SK-MEL-5 (cell line): Measurements from ENCODE around the gene LRP5. TPM values are rescaled to one million over a fixed set of nuclear protein-coding genes. Genes with fewer than 3 reads are reported as not detected.

ENCODE experiments used
- DNase-seq: peaks from one replicate; pipeline ENCODE4 v3.0.0-alpha.2; 2016; ENCODE audit warnings: low read depth, low spot score
- in situ Hi-C: cut with HindIII; loops from 2 replicates; pipeline ENCODE4 v1.10.0; 2016; ENCODE audit warnings: low sequenced_read_pairs, high pct_unique_total_duplicates, low pct_unique_long_range_greater_than_20kb
- total RNA-seq: library from RNA; depleted of rRNA; stranded (reverse); fragments of >200 nt; shearing (Covaris generic); gene quantifications from 2 replicates; pipeline ENCODE4 v1.2.3, GENCODE V29; 2014

LRP5 gene
- total RNA-seq, 1 experiment from 2014 or later = 8.8 TPM

- in situ Hi-C loops = no loop called here
- no peak for DNase-seq
Measured at GRCh38 chr11:68321293-68322051, 9.1 kb downstream of the LRP5 start.

DNA sequence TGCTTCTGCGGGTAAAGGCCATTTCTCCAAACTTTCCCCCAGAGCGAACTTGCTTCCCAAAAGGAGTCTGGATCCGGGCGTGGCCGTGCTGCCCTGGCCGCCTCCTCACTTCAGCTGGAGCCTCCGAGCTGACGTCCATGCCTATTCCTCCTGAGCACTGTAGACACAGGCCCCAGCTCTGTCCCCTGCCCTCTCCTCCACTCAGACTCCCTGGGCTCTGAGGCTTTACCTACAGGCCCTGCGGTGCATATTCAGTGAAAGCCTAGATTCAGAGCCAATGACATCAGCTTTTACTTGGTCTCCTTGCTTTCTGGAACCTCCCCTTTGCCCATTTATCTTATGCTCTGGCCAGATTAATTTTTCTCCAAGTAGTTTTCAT is 9.7 kb downstream of the LRP5 start:
- in situ Hi-C loops = no loop called here
- DNase-seq = no peak

GRCh38 chr11:68324241-68324640 is 11.8 kb downstream of the LRP5 start:
- DNase-seq = no peak
- in situ Hi-C loops = no loop called here

GRCh38 chr11:68324695-68325094 is 12.3 kb downstream of the LRP5 start:
- in situ Hi-C loops = no loop called here

GRCh38 chr11:68325183-68325906 is 13.0 kb downstream of the LRP5 start:
- in situ Hi-C loops = no loop called here
- no peak for DNase-seq

More at GRCh38 chr11:68324695-68325094, 12.3 kb downstream of the LRP5 start:
- DNase-seq = no peak

DNA sequence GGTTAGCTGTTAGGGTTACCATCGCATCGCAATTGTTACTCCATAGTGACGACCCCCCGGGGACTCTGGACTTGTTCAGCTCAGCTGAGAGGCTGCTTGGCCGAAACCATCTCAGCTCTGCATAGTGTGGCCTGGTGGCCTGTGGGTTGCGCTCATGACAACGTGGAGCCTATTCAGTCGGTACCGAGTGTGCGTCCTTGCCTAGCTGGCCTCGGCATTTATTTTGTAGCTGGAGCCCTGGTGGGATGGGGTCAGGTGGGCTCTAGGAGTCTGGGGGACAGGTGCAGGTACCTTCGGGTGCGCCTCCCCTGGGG is 13.5 kb downstream of the LRP5 start:
- no peak for DNase-seq
- in situ Hi-C loops = no loop called here

GRCh38 chr11:68326334-68327215 is 14.2 kb downstream of the LRP5 start:
- in situ Hi-C loops = no loop called here

DNA sequence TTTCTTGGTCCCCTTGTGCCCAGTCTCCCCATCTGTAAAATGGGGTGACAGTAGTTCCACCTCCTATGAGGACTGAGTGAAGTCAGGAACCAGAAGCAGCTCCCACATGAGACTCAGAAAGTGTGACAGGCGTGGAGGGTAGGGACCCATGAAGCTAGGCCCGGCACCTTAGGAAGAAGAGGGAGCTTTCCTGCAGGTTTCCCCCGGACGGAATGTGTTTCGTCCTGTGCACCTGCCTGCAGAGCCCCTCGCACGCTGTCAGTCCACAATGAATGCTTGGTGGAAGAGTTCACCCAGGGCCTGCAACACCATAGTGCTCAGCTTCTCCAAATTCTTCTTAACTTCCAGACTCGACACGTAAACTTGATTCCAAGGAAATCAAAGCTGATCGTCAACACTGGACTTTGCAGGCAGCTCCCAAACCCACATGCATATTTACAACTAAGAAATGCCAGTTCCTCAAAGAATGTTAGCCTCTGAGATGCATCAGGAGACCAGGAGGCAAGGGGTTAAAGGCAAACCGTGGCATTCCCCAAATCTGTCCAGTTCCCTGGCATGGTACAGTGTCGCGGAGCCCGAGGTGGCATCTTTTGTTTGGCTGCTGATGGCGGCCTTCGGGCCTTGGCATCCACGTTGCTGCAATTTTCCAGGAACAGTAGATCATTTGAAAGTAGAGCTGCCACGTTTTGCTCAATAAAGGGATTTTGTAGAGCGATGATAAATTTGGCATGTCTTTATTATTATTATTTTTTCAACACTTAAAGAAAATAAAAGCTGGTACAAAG is 15.4 kb downstream of the LRP5 start:
- no peak for DNase-seq
- in situ Hi-C loops = no loop called here

More at GRCh38 chr11:68326334-68327215, 14.2 kb downstream of the LRP5 start:
- no peak for DNase-seq

DNA sequence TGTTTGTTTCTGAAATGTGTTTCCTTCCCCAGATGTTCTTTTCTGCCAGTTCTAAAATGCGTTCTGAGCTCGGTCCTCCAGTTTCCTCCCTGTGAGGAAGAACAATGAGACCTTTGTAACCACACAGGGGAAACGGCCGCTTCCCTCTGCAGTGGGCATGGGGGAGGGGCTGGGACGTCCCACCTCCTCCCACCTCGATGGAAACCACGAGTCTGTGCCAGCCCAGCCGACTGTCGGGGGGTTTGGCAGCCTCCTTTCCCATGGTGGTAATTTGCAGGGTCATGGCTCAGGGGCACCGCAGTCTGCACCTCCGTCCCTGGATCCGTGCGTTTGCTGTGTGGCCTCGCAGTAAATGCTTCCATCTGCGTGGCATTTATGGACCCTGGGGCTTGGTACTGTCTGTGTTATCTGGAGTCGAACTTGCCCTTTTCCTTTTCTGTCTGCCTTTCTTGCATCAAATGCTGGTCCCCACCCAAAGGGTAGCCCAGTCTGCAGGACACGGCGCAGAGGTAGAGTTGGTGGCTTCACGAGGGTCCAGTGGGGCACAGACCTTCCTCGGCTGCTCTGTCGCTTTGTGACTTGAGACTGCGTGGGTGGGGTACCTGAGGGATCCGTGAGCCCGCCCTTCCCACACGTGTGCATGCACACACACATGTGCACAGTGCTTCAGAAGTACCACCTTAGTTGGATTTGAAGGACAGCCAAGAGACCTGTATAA is 16.1 kb downstream of the LRP5 start:
- in situ Hi-C loops = no loop called here
- peak; percentile 81 for DNase-seq

GRCh38 chr11:68329536-68329935 is 17.1 kb downstream of the LRP5 start:
- DNase-seq = no peak
- in situ Hi-C loops = no loop called here

DNA sequence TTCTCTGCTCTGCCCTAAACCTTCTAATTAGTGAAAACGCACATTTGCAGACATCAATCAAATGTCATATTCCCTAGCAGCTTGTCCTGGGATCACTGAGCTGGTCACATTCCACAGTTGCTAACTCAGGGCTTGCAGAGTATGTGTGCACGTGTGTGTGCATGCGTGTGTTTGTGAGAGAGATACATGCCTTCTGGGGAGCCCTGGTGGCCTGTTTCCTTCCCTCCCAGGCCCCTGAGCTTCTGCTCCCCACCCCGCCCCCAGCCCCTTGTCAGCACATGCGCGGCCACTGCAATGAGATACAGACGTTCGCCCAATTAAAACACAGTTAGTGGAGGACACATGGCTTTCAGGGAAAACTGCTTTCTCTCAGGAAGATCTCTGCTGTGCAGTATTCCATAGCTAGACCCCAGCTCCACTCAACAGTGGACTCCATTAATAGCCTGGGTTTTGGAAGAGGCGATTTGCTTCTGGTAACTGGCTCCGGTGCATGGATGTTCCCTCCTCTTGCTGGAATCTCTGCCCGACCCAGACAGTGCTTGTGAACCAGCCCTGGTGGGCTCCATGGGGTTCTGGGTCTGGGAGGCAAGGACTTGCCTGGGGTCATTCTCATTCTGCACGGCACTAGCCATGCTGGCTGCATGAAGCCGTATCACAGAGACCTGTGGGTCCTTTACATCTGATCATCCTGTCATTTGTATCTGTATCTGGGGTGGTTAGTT is 17.7 kb downstream of the LRP5 start:
- in situ Hi-C loops = no loop called here
- DNase-seq = no peak

DNA sequence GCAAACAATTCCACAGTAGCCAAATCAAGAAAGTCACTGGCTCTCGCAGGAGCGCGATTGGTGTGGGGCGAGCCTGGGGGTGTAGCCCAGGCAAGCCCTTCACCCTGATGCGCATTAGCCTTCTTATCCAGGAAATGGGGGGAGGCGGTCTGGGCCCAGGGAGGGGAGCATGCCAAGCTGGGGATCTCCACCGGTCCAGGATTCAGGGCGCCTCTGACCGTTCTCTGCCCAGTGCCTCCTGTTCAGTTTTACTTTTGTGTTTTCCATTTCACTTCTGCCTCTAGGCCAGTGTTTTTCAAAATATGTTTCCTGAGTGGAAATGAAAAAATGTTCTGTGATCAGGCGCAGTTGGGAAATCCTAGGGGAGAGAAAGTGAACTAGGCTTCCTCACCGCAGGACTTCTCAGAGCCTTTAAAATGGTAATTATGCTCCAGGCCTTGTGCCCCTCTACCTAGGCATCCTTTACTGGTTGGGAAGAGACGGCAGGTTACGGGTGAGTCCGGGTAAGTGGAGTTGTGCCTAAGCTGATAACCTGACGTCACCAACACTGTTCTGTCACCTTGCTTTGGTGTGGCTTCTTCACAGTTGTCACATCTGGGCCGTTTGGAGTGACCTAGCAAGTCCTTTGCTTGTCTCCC is 18.4 kb downstream of the LRP5 start:
- in situ Hi-C loops = no loop called here
- no peak for DNase-seq

- in situ Hi-C loops = no loop called here
- no peak for DNase-seq
Measured at GRCh38 chr11:68331338-68331947, 19.1 kb downstream of the LRP5 start.

DNA sequence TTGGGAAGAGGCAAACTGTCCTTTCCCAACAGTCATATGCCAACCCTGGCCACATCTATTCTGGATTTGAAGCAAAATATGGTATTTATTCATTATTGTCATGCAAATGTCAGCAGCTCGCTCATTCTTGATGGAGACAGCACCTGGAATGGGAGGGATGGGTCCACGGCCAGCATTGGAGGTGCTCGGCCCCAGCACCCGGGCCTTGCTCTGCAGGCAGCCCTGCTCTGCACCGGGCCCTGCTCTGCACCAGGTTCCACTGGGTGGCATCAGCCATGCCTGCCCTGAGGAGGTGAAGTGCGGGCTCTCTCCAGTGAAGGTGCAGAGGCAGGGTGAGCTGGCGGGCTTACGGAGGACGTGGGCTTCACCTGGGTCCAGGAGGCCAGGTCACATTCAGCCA is 19.8 kb downstream of the LRP5 start:
- DNase-seq = no peak
- in situ Hi-C loops = no loop called here

DNA sequence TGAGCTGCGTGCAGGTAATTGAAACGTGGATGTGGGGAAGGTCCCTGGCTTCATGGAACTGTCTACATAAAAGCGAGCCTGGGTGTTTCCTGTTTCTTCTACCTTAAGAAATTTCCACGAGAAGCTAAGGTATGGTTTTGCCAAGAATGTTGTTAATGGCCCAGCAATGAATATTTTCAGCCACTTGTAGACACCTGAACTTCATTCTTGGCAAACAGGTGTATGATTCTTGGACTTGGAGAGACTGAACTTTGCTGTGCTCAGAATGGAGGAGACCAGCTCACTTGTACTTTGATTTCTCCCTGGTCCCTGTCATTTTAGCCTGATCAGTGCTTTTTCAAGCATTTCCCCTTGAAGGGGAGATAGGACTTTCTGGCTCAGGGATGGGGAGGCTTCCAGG is 20.8 kb downstream of the LRP5 start:
- no peak for DNase-seq
- in situ Hi-C loops = no loop called here

- DNase-seq = no peak
- in situ Hi-C loops = no loop called here
Measured at GRCh38 chr11:68334923-68335322, 22.5 kb downstream of the LRP5 start.
